ENCODE results near the gene YAP1. TPM values are rescaled to one million over a fixed set of nuclear protein-coding genes. Genes with fewer than 3 reads are reported as not detected.

Gene YAP1
- total RNA-seq, 4 donors from 2014 or later = 122 to 202 (median 170) TPM

DNA sequence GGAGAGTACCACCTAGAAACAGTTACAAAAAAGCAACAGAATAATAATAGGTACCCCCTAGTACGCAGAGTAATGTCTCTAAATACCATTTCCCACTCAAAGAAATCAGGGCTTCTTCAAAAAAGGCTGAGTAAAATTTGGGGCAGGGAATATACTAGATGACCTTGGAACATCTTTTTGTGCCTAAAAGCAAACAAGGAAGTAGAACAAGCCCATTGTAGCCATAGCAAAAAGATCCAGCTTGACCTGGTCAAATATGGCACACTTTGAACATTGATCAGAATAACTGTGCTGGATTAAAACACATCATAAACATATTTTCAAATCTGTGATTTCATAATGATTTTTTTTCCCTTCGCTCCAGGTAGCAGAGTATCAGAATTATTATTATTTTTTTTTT is 91.5 kb downstream of the YAP1 start:
- TF ChIP-seq CTCF (IDR thresholded peaks at IDR 0.05; ENCODE audit: low read depth) = no peak

DNA sequence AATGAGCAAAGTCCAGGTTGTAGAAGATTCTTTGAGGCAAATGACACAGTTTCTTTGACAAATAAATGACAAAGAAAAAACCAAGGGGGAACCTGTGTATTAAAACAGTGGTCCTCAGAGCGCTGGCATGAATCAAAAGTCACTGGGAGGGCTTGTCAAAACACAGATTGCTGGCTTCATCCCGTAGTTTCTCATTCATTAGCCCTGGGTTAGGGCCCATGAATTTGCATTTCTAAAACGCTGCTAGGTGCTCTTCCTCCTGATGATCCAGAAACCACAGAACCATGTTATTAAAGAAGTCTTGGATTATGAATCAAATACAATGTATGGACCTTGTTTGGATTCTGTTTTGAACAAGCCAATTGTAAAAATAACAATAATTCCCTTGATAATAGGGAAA is 92.7 kb downstream of the YAP1 start:
- TF ChIP-seq CTCF (IDR thresholded peaks at IDR 0.05; ENCODE audit: low read depth) = no peak

DNA sequence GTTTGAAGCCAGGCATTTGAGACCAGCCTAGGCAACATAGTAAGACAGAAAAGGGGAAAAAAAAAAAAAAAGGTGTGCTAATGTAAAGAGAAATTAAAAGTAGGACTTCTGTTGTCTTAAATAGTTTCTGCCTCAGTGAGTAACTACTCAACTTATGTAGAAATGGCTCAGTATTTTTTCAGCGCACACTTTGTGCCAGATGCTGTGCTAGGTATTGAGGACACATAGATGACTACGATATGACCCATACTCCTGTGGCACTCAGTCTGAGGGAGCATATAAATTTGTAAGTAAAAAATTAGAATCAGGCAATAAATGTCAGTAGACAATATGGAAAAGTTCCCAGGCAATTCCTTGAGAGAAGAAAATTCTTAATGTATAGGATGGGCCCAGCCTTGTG is 93.9 kb downstream of the YAP1 start:
- no peak for TF ChIP-seq CTCF (IDR thresholded peaks at IDR 0.05; ENCODE audit: low read depth)

GRCh38 chr11:102205805-102206204 is 95.6 kb downstream of the YAP1 start:
- no peak for TF ChIP-seq CTCF (IDR thresholded peaks at IDR 0.05; ENCODE audit: low read depth)

DNA sequence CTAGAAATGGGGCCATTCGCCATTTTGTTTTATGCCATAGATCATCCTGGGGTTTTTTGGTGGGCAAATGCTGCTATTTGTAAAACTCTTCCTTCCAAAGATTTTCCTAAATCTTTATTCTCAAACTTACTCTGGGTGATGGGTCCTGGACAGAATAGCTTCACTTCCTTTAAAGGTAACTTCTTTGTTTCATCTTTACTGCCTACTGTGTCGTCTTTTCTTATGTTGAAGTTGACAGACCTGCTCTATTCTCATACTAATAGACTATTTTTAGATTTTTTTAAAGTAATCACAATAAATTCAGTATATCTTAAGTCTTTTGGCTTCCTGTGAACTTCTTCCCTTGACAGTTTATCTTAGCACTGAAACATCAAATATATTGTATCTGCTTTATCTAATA is 98.6 kb downstream of the YAP1 start:
- no peak for TF ChIP-seq CTCF (IDR thresholded peaks at IDR 0.05; ENCODE audit: low read depth)

- no peak for TF ChIP-seq CTCF (IDR thresholded peaks at IDR 0.05; ENCODE audit: low read depth)
Observed at GRCh38 chr11:102214623-102215022, 104.4 kb downstream of the YAP1 start.

DNA sequence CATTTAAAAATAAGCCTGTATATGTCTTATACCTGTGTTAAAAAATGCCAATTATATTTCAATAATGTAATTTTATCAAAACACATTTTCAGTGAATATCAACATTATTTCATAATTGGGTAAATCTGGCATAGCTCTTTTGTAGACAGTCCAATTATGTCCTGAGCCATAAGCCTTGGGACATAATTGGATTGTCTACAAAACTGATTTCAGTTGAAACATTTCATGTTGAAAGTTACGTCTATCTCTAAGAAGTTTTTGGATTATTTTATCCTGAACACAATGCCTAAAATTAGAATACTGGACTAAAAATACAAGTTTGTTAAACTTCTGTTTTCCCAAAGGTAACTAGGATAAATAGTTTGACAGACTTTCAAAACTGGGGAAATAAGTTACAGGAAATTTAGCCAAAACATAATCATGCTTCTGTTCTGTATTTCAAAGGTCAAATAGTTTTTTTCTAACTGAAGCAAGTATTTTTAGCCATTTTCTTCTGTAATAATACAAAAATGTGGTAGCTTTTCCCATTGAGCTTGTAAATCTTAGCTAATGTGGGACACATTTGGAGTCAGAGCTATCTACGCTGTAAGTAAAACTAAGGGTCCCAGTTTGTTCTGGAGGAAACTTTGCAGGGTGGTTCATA is 106.3 kb downstream of the YAP1 start:
- no peak for TF ChIP-seq CTCF (IDR thresholded peaks at IDR 0.05; ENCODE audit: low read depth)

All from subcutaneous adipose tissue (tissue), 4 donors.